ENCODE results near the gene SLC6A18. TPM values are rescaled to one million over a fixed set of nuclear protein-coding genes. Genes with fewer than 3 reads are reported as not detected.

The SLC6A18 gene
- total RNA-seq, 5 donors from 2014 or later (not counting 1 experiment from before 2014, with no cell fraction given): not detected

- Histone ChIP-seq H3K36me3 (ENCODE audit: control insufficient read depth in 2 of 2, extremely low read depth in 1 of 2, insufficient read depth in 1 of 2, low read length in 1 of 2) (no peaks in the 10 kb centered on the region), H3K9me3 (no peaks in the 10 kb centered on the region), H3K4me3 (ENCODE audit: control insufficient read depth in 1 of 2, extremely low read depth in 1 of 2, low read length in 1 of 2) (no peak overlapping the region), H3K27ac (ENCODE audit: low read length) (no peak overlapping the region), H3K27me3 (replicated peaks in 1 of 2; ENCODE audit: control insufficient read depth in 2 of 2, extremely low read depth in 1 of 2, insufficient read depth in 2 of 2, low read length in 1 of 2) (peaks cover 0 to 42% of the 10 kb centered on the region in 2 experiments), H3K4me1 (ENCODE audit: control insufficient read depth in 1 of 2, extremely low read depth in 1 of 2, insufficient read depth in 2 of 2, low read length in 2 of 2) (no peaks in the 10 kb centered on the region)
- Mint-ChIP-seq H3K36me3 (no peaks in the 10 kb centered on the region), H3K4me1 (no peaks in the 10 kb centered on the region), H3K27ac (no peak overlapping the region), H3K4me3 (no peak overlapping the region), H3K27me3 (peaks cover 0 to 4% of the 10 kb centered on the region in 2 donors), H3K9me3 (no peaks in the 10 kb centered on the region)
- ChIA-PET CTCF (no interaction called here), POLR2A (no interaction called here)
- 79% methylated on average over 14 of the region's 26 CpGs for WGBS (ENCODE audit: insufficient coverage)
- no peak for ATAC-seq (replicated peaks in 1 of 4)
- DNase-seq: no peak
Measured at GRCh38 chr5:1202026-1202797, 23.0 kb upstream of the SLC6A18 start.

DNA sequence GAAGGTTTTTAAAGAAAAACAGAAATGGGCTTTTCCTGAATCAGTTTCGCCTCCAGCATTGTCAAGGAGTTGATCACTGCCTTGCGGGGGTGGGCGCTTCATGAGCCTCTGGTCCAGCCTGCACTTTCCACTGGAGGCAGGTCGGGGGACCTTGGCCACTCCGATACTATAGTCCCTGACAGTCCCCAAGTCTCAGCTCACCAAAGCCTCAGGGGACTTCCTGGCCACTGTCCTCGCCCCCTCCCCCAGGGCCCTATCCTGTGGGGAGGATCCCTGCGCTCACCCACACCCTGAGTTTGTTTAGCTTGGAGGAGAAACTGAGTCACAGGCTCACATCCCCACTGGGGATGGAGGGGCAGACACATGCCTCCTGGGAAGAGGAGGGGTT is 22.4 kb upstream of the SLC6A18 start:
- H3K4me1 ChIP-seq (ENCODE audit: control insufficient read depth in 1 of 2, extremely low read depth in 1 of 2, insufficient read depth in 2 of 2, low read length in 2 of 2): no peaks in the 10 kb centered on the region
- no peaks in the 10 kb centered on the region for H3K4me1 Mint-ChIP-seq
- no peaks in the 10 kb centered on the region for H3K36me3 ChIP-seq (ENCODE audit: control insufficient read depth in 2 of 2, extremely low read depth in 1 of 2, insufficient read depth in 1 of 2, low read length in 1 of 2)
- no peak overlapping the region for H3K4me3 Mint-ChIP-seq
- no peak overlapping the region for H3K27ac Mint-ChIP-seq
- no peak overlapping the region for H3K4me3 ChIP-seq (ENCODE audit: control insufficient read depth in 1 of 2, extremely low read depth in 1 of 2, low read length in 1 of 2)
- no peaks in the 10 kb centered on the region for H3K9me3 ChIP-seq
- DNase-seq (no peak), ATAC-seq (replicated peaks in 1 of 4) (no peak)
- H3K27ac ChIP-seq (ENCODE audit: low read length): no peak overlapping the region
- ChIA-PET CTCF (no interaction called here), POLR2A (no interaction called here)
- WGBS (ENCODE audit: insufficient coverage): 83% methylated on average over 4 of the region's 7 CpGs
- peaks cover 0 to 43% of the 10 kb centered on the region in 2 experiments for H3K27me3 ChIP-seq (replicated peaks in 1 of 2; ENCODE audit: control insufficient read depth in 2 of 2, extremely low read depth in 1 of 2, insufficient read depth in 2 of 2, low read length in 1 of 2)
- H3K27me3 Mint-ChIP-seq: peaks cover 0 to 4% of the 10 kb centered on the region in 2 donors
- no peaks in the 10 kb centered on the region for H3K9me3 Mint-ChIP-seq
- no peaks in the 10 kb centered on the region for H3K36me3 Mint-ChIP-seq

DNA sequence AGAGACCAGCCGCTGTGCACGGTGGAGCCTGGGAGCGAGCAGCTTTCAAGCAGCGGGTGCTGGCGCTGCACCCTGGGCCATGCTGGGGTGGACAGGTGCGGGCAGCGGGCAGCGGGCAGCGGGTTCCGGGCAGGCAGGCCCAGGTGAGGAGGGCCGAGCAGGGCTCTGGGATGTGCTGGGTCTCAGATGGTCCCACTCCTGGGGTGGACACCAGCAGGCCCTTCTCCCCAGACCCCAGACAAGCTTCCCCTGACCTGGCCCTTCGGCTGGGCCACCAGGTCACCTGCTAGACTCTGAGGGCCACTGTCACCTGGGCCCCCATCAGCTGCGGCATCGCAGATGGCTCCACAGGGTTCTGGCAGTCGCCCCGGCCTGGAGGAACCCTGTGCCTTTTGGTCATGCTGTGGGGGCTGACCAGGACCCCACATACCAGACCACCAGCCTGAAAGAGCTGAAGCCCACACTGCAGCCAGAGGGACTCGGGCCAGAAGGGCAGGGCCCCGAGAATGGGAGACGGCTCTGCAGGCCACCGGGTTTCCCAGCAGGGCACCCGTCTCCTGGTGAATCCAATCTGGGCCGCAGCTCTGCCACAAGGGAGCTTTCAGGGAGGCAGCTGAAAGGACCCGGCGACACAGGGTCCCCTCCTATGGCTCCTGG is 21.7 kb upstream of the SLC6A18 start:
- Mint-ChIP-seq H3K9me3 (no peaks in the 10 kb centered on the region), H3K27ac (no peak overlapping the region), H3K4me3 (no peak overlapping the region), H3K36me3 (no peaks in the 10 kb centered on the region), H3K4me1 (no peaks in the 10 kb centered on the region), H3K27me3 (peaks cover 0 to 4% of the 10 kb centered on the region in 2 donors)
- H3K27me3 ChIP-seq (replicated peaks in 1 of 2; ENCODE audit: control insufficient read depth in 2 of 2, extremely low read depth in 1 of 2, insufficient read depth in 2 of 2, low read length in 1 of 2): peaks cover 0 to 44% of the 10 kb centered on the region in 2 experiments
- ChIA-PET POLR2A (no interaction called here), CTCF (no interaction called here)
- WGBS (ENCODE audit: insufficient coverage): 83% methylated on average over 21 of the region's 24 CpGs
- no peak overlapping the region for H3K4me3 ChIP-seq (ENCODE audit: control insufficient read depth in 1 of 2, extremely low read depth in 1 of 2, low read length in 1 of 2)
- no peaks in the 10 kb centered on the region for H3K4me1 ChIP-seq (ENCODE audit: control insufficient read depth in 1 of 2, extremely low read depth in 1 of 2, insufficient read depth in 2 of 2, low read length in 2 of 2)
- H3K27ac ChIP-seq (ENCODE audit: low read length): no peak overlapping the region
- no peaks in the 10 kb centered on the region for H3K36me3 ChIP-seq (ENCODE audit: control insufficient read depth in 2 of 2, extremely low read depth in 1 of 2, insufficient read depth in 1 of 2, low read length in 1 of 2)
- ATAC-seq (replicated peaks in 1 of 4) (no peak), DNase-seq (no peak)
- no peaks in the 10 kb centered on the region for H3K9me3 ChIP-seq

GRCh38 chr5:1203968-1204692 is 21.1 kb upstream of the SLC6A18 start:
- Histone ChIP-seq H3K4me3 (ENCODE audit: control insufficient read depth in 1 of 2, extremely low read depth in 1 of 2, low read length in 1 of 2) (no peak overlapping the region), H3K36me3 (ENCODE audit: control insufficient read depth in 2 of 2, extremely low read depth in 1 of 2, insufficient read depth in 1 of 2, low read length in 1 of 2) (no peaks in the 10 kb centered on the region), H3K27me3 (replicated peaks in 1 of 2; ENCODE audit: control insufficient read depth in 2 of 2, extremely low read depth in 1 of 2, insufficient read depth in 2 of 2, low read length in 1 of 2) (peaks cover 0 to 44% of the 10 kb centered on the region in 2 experiments), H3K9me3 (no peaks in the 10 kb centered on the region), H3K4me1 (ENCODE audit: control insufficient read depth in 1 of 2, extremely low read depth in 1 of 2, insufficient read depth in 2 of 2, low read length in 2 of 2) (no peaks in the 10 kb centered on the region), H3K27ac (ENCODE audit: low read length) (no peak overlapping the region)
- no peak for ATAC-seq (replicated peaks in 1 of 4)
- ChIA-PET CTCF (no interaction called here), POLR2A (no interaction called here)
- 80% methylated on average over 16 of the region's 25 CpGs for WGBS (ENCODE audit: insufficient coverage)
- no peak for DNase-seq
- Mint-ChIP-seq H3K9me3 (no peaks in the 10 kb centered on the region), H3K4me1 (no peaks in the 10 kb centered on the region), H3K36me3 (no peaks in the 10 kb centered on the region), H3K27ac (no peak overlapping the region), H3K27me3 (peaks cover 0 to 4% of the 10 kb centered on the region in 2 donors), H3K4me3 (no peak overlapping the region)

DNA sequence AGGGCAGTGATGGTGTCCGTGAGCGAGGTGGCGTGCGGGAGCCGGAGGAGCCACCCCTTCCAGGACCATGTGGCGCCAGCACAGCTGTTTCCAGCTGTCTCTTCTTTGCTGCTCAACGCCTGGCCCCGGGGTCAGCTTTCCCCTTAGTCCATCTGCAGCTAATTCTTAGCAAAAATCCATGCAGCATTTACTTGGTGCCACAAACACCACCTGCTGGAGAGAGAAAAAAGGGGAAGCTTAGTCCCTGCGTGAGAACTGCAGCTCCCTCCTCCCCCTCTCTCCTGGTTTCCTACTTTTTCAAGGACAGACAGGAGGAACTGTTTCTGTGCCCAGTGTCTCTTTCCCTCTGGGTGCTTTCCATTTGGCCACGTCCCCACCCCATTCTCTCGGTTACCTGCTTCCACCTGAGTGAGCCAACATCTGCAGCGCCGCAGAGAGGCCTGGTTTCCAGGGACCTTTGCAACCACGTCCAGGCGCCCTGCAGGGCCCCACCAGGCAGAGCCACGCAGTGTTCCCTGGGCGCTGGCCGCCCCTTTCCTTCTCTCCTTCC is 20.4 kb upstream of the SLC6A18 start:
- Mint-ChIP-seq H3K4me1 (no peaks in the 10 kb centered on the region), H3K4me3 (no peak overlapping the region), H3K27me3 (peaks cover 0 to 4% of the 10 kb centered on the region in 2 donors), H3K27ac (no peak overlapping the region), H3K9me3 (no peaks in the 10 kb centered on the region), H3K36me3 (no peaks in the 10 kb centered on the region)
- H3K9me3 ChIP-seq: no peaks in the 10 kb centered on the region
- 41% methylated on average over 12 of the region's 18 CpGs for WGBS (ENCODE audit: insufficient coverage)
- ChIA-PET POLR2A (no interaction called here), CTCF (no interaction called here)
- no peak for DNase-seq
- no peak overlapping the region for H3K4me3 ChIP-seq (ENCODE audit: control insufficient read depth in 1 of 2, extremely low read depth in 1 of 2, low read length in 1 of 2)
- H3K36me3 ChIP-seq (ENCODE audit: control insufficient read depth in 2 of 2, extremely low read depth in 1 of 2, insufficient read depth in 1 of 2, low read length in 1 of 2): no peaks in the 10 kb centered on the region
- ATAC-seq (replicated peaks in 1 of 4): no peak
- H3K4me1 ChIP-seq (ENCODE audit: control insufficient read depth in 1 of 2, extremely low read depth in 1 of 2, insufficient read depth in 2 of 2, low read length in 2 of 2): no peaks in the 10 kb centered on the region
- H3K27me3 ChIP-seq (replicated peaks in 1 of 2; ENCODE audit: control insufficient read depth in 2 of 2, extremely low read depth in 1 of 2, insufficient read depth in 2 of 2, low read length in 1 of 2): peaks cover 0 to 44% of the 10 kb centered on the region in 2 experiments
- no peak overlapping the region for H3K27ac ChIP-seq (ENCODE audit: low read length)

GRCh38 chr5:1205255-1206180 is 19.7 kb upstream of the SLC6A18 start:
- Histone ChIP-seq H3K4me1 (ENCODE audit: control insufficient read depth in 1 of 2, extremely low read depth in 1 of 2, insufficient read depth in 2 of 2, low read length in 2 of 2) (no peaks in the 10 kb centered on the region), H3K27ac (ENCODE audit: low read length) (no peak overlapping the region), H3K9me3 (no peaks in the 10 kb centered on the region), H3K36me3 (ENCODE audit: control insufficient read depth in 2 of 2, extremely low read depth in 1 of 2, insufficient read depth in 1 of 2, low read length in 1 of 2) (no peaks in the 10 kb centered on the region), H3K4me3 (ENCODE audit: control insufficient read depth in 1 of 2, extremely low read depth in 1 of 2, low read length in 1 of 2) (no peak overlapping the region), H3K27me3 (replicated peaks in 1 of 2; ENCODE audit: control insufficient read depth in 2 of 2, extremely low read depth in 1 of 2, insufficient read depth in 2 of 2, low read length in 1 of 2) (peaks cover 0 to 39% of the 10 kb centered on the region in 2 experiments)
- ChIA-PET POLR2A (no interaction called here), CTCF (no interaction called here)
- H3K9me3 Mint-ChIP-seq: no peaks in the 10 kb centered on the region
- H3K27me3 Mint-ChIP-seq: peaks cover 0 to 4% of the 10 kb centered on the region in 2 donors
- H3K4me1 Mint-ChIP-seq: no peaks in the 10 kb centered on the region
- H3K36me3 Mint-ChIP-seq: no peaks in the 10 kb centered on the region
- ATAC-seq (replicated peaks in 1 of 4) (no peak), DNase-seq (no peak)
- no peak overlapping the region for H3K4me3 Mint-ChIP-seq
- 90% methylated on average over 4 of the region's 11 CpGs for WGBS (ENCODE audit: insufficient coverage)
- no peak overlapping the region for H3K27ac Mint-ChIP-seq

Data from T-cell (primary cell).